H9 (cell line): ENCODE data around the gene SNX25. TPM values are rescaled to one million over a fixed set of nuclear protein-coding genes. Genes with fewer than 3 reads are reported as not detected.

ENCODE experiments used
- DNase-seq: peaks from one replicate; pipeline ENCODE4 v3.0.0-alpha.2; 2017
- H2AFZ ChIP-seq: one replicate; pipeline ENCODE4 v1.6.1; 2013; ENCODE audit warnings: mild to moderate bottlenecking, low read length, control low read depth, moderate library complexity
- H2AK5ac ChIP-seq: 2 replicates; pipeline ENCODE4 v1.6.1; 2013; ENCODE audit warnings: low read length, control low read depth, mixed read lengths; ENCODE audit not compliant: insufficient read length
- H2BK120ac ChIP-seq: one replicate; pipeline ENCODE4 v1.6.1; 2013; ENCODE audit warnings: low read depth, mild to moderate bottlenecking, low read length, control low read depth, inconsistent platforms; ENCODE audit not compliant: poor library complexity, severe bottlenecking
- H2BK12ac ChIP-seq: 2 replicates; pipeline ENCODE4 v1.6.1; 2013; ENCODE audit warnings: low read length, control low read depth, mixed read lengths, low read depth; ENCODE audit not compliant: insufficient read length
- H2BK15ac ChIP-seq: 2 replicates; pipeline ENCODE4 v1.6.1; 2013; ENCODE audit warnings: low read depth, low read length, control low read depth
- H2BK20ac ChIP-seq: one replicate; pipeline ENCODE4 v1.6.1; 2013; ENCODE audit warnings: low read depth, mild to moderate bottlenecking, low read length, control low read depth, inconsistent platforms; ENCODE audit not compliant: poor library complexity, severe bottlenecking
- H2BK5ac ChIP-seq: 2 replicates; pipeline ENCODE4 v1.6.1; 2013; ENCODE audit warnings: low read length, control low read depth, mixed read lengths; ENCODE audit not compliant: insufficient read length
- H3K14ac ChIP-seq: 2 replicates; pipeline ENCODE4 v1.6.1; 2013; ENCODE audit warnings: low read length, control low read depth; ENCODE audit not compliant: insufficient read depth
- H3K18ac ChIP-seq: 2 replicates; pipeline ENCODE4 v1.6.1; 2013; ENCODE audit warnings: low read depth, mild to moderate bottlenecking, mixed read lengths, low read length, control low read depth; ENCODE audit not compliant: insufficient read length
- H3K23ac ChIP-seq: 2 replicates; pipeline ENCODE4 v1.6.1; 2013; ENCODE audit warnings: low read length, control low read depth, mixed read lengths, low read depth; ENCODE audit not compliant: insufficient read length
- H3K23me2 ChIP-seq: 2 replicates; pipeline ENCODE4 v1.6.1; 2013; ENCODE audit warnings: low read depth, mild to moderate bottlenecking, mixed read lengths, low read length, control low read depth; ENCODE audit not compliant: insufficient read length, poor library complexity, severe bottlenecking
- H3K27ac ChIP-seq: 2 replicates; pipeline ENCODE4 v1.5.1; 2013; ENCODE audit warnings: low read length, control low read depth, mixed read lengths, low read depth; ENCODE audit not compliant: insufficient read length
- H3K27me3 ChIP-seq: 2 replicates; pipeline ENCODE4 v1.6.1; 2013; ENCODE audit warnings: low read length, control low read depth, inconsistent platforms; ENCODE audit not compliant: insufficient read depth
- H3K4ac ChIP-seq: 2 replicates; pipeline ENCODE4 v1.6.1; 2013; ENCODE audit warnings: low read depth, mild to moderate bottlenecking, control low read depth, inconsistent platforms, low read length, moderate library complexity
- H3K4me1 ChIP-seq: 2 replicates; pipeline ENCODE4 v1.6.1; 2013; ENCODE audit warnings: low read length, control low read depth, inconsistent platforms; ENCODE audit not compliant: insufficient read depth
- H3K4me2 ChIP-seq: 2 replicates; pipeline ENCODE4 v1.6.1; 2013; ENCODE audit warnings: low read length, control low read depth, mixed read lengths; ENCODE audit not compliant: insufficient read length, insufficient read depth
- H3K56ac ChIP-seq: 2 replicates; pipeline ENCODE4 v1.6.1; 2013; ENCODE audit warnings: low read depth, mild to moderate bottlenecking, mixed read lengths, low read length, control low read depth; ENCODE audit not compliant: insufficient read length
- H3K79me1 ChIP-seq: 2 replicates; pipeline ENCODE4 v1.6.1; 2013; ENCODE audit warnings: low read depth, mild to moderate bottlenecking, moderate library complexity, low read length, control low read depth, inconsistent platforms; ENCODE audit not compliant: insufficient read depth, poor library complexity, severe bottlenecking
- H3K79me2 ChIP-seq: 2 replicates; pipeline ENCODE4 v1.6.1; 2013; ENCODE audit warnings: low read length, control low read depth, inconsistent platforms; ENCODE audit not compliant: insufficient read depth
- H3K9ac ChIP-seq: 2 replicates; pipeline ENCODE4 v1.6.1; 2013; ENCODE audit warnings: low read length, control low read depth, mixed read lengths; ENCODE audit not compliant: insufficient read length; ENCODE audit errors: extremely low read depth
- H3K9me3 ChIP-seq: one replicate; pipeline ENCODE4 v1.6.1; 2013; ENCODE audit warnings: low read depth, low read length, inconsistent platforms; ENCODE audit not compliant: control insufficient read depth
- H3T11ph ChIP-seq: one replicate; pipeline ENCODE4 v1.6.1; 2013; ENCODE audit warnings: mild to moderate bottlenecking, low read length, control low read depth, inconsistent platforms
- H4K20me1 ChIP-seq: one replicate; pipeline ENCODE4 v1.6.1; 2013; ENCODE audit not compliant: control insufficient read depth, insufficient read length, insufficient read depth
- H4K5ac ChIP-seq: 2 replicates; pipeline ENCODE4 v1.6.1; 2013; ENCODE audit warnings: low read depth, mild to moderate bottlenecking, mixed read lengths, low read length, control low read depth; ENCODE audit not compliant: insufficient read length
- H4K8ac ChIP-seq: replicated peaks from 2 replicates; pipeline ENCODE4 v1.6.1; 2013; ENCODE audit warnings: low read length, control low read depth, mixed read lengths, low read depth; ENCODE audit not compliant: insufficient read length
- H4K91ac ChIP-seq: 2 replicates; pipeline ENCODE4 v1.6.1; 2013; ENCODE audit warnings: low read depth, mild to moderate bottlenecking, moderate library complexity, mixed read lengths, low read length, control low read depth; ENCODE audit not compliant: insufficient read length
- H3K27ac Mint-ChIP-seq, 3 experiments: 2 replicates in 2 of 3; 3 replicates in 1 of 3; pipeline ENCODE4 v1.8.0; 2020 to 2021; ENCODE audit warnings: mixed read lengths in 3 of 3, mild to moderate bottlenecking in 1 of 3, moderate library complexity in 1 of 3
- H3K27me3 Mint-ChIP-seq: 2 replicates; pipeline ENCODE4 v1.8.0; 2021; ENCODE audit warnings: low read depth, mild to moderate bottlenecking, moderate library complexity, mixed read lengths
- H3K36me3 Mint-ChIP-seq, 3 experiments: 2 replicates in 2 of 3; 3 replicates in 1 of 3; pipeline ENCODE4 v1.8.0; 2020 to 2021; ENCODE audit warnings: low read depth in 3 of 3, mixed read lengths in 3 of 3; ENCODE audit not compliant: insufficient read depth in 1 of 3
- H3K4me1 Mint-ChIP-seq, 2 experiments: 2 replicates each; pipeline ENCODE4 v1.8.0; 2020; ENCODE audit warnings: mixed read lengths in 2 of 2
- H3K4me3 Mint-ChIP-seq, 2 experiments: 2 replicates in 1 of 2; 3 replicates in 1 of 2; pipeline ENCODE4 v1.8.0; 2020 to 2021; ENCODE audit warnings: mild to moderate bottlenecking in 2 of 2, mixed read lengths in 2 of 2, moderate library complexity in 1 of 2
- H3K9me3 Mint-ChIP-seq, 2 experiments: 2 replicates in 1 of 2; 3 replicates in 1 of 2; pipeline ENCODE4 v1.8.0; 2020; ENCODE audit warnings: mild to moderate bottlenecking in 2 of 2, mixed read lengths in 2 of 2, moderate library complexity in 1 of 2
- CTCF ChIP-seq: fragments of 200-600 bp; sonication (generic); conservative IDR thresholded peaks from 3 replicates; pipeline ENCODE4 v1.8.0; 2021; ENCODE audit warnings: antibody characterized with exemption, mild to moderate bottlenecking
- WGBS: extraction: QIAGEN DNeasy Blood & Tissue Kit; methylation state at CpG from one replicate; pipeline ENCODE4 v1.1.7; 2013; ENCODE audit warnings: missing lambda C conversion rate, low lambda C conversion rate, mixed read lengths; ENCODE audit not compliant: insufficient read length; ENCODE audit errors: extremely low coverage; 5-methylcytosine and 5-hydroxymethylcytosine counted together
- total RNA-seq: library from RNA; stranded (reverse); gene quantifications from 2 replicates; pipeline ENCODE4 v1.2.1, GENCODE V29; 2021

SNX25 gene
- total RNA-seq, 1 experiment from 2014 or later = 28.2 TPM

- H3K79me1 ChIP-seq = no peaks in the 10 kb centered on the region
- no peak overlapping the region for H2BK20ac ChIP-seq
- H3T11ph ChIP-seq = no peak overlapping the region
- H3K9ac ChIP-seq = no peak overlapping the region
- H2AK5ac ChIP-seq = no peak overlapping the region
- H3K14ac ChIP-seq = no peak overlapping the region
- no peak overlapping the region for H2BK12ac ChIP-seq
- no peak overlapping the region for H3K4ac ChIP-seq
- Mint-ChIP-seq H3K4me3 (no peak overlapping the region), H3K27me3 (no peaks in the 10 kb centered on the region), H3K9me3 (no peaks in the 10 kb centered on the region), H3K4me1 (peaks cover 22 to 33% of the 10 kb centered on the region in 2 experiments), H3K27ac (no peak overlapping the region; a peak in 1 of 7 replicates), H3K36me3 (peaks cover 0 to 17% (median 12%) of the 10 kb centered on the region in 3 experiments; a peak in 4 of 7 replicates)
- H4K5ac ChIP-seq = no peak overlapping the region
- peaks cover 2% of the 10 kb centered on the region for H3K4me1 ChIP-seq
- H4K91ac ChIP-seq = no peak overlapping the region
- H4K8ac ChIP-seq = no peak overlapping the region
- no peaks in the 10 kb centered on the region for H3K27me3 ChIP-seq
- H3K56ac ChIP-seq = no peak overlapping the region
- no peaks in the 10 kb centered on the region for H3K79me2 ChIP-seq
- TF ChIP-seq CTCF = no peak
- no peak overlapping the region for H2BK120ac ChIP-seq
- no CpG with 5 or more reads among the region's 3 CpGs for WGBS
- H4K20me1 ChIP-seq = no peaks in the 10 kb centered on the region
- H3K23me2 ChIP-seq = no peaks in the 10 kb centered on the region
- no peak overlapping the region for H3K4me2 ChIP-seq
- DNase-seq = no peak
- H3K9me3 ChIP-seq = no peaks in the 10 kb centered on the region
- H3K23ac ChIP-seq = no peak overlapping the region
- H2BK15ac ChIP-seq = no peak overlapping the region
- no peak overlapping the region for H3K18ac ChIP-seq
- H2BK5ac ChIP-seq = no peak overlapping the region
- no peak overlapping the region for H2AFZ ChIP-seq
- H3K27ac ChIP-seq = no peak overlapping the region
These were observed 46.5 kb downstream of the SNX25 start for GRCh38 chr4:185255868-185256267.
